Lower lobe of right lung (tissue), 2 donors: ENCODE data around the gene FNDC1. TPM values are rescaled to one million over a fixed set of nuclear protein-coding genes. Genes with fewer than 3 reads are reported as not detected.

Source experiments
- ATAC-seq, 2 donors: fragments of 200-7000 bp; cut with Tn5 transposase; one replicate each; pipeline ENCODE4 v1.9.1; 2020 to 2022; ENCODE audit warnings: mild to moderate bottlenecking in 2 of 2, moderate library complexity in 2 of 2
- DNase-seq: peaks from one replicate; pipeline ENCODE4 v3.0.0-alpha.2; 2020
- H3K27ac ChIP-seq: fragments of 200-600 bp; one replicate; pipeline ENCODE4 v1.8.0; 2022
- H3K27me3 ChIP-seq: fragments of 200-600 bp; one replicate; pipeline ENCODE4 v1.8.0; 2022; ENCODE audit warnings: low read depth
- H3K36me3 ChIP-seq: fragments of 200-600 bp; one replicate; pipeline ENCODE4 v1.8.0; 2022; ENCODE audit warnings: mild to moderate bottlenecking
- H3K4me1 ChIP-seq: fragments of 200-600 bp; one replicate; pipeline ENCODE4 v1.8.0; 2022
- H3K4me3 ChIP-seq: fragments of 200-600 bp; one replicate; pipeline ENCODE4 v1.8.0; 2022; ENCODE audit warnings: mild to moderate bottlenecking
- H3K9me3 ChIP-seq: fragments of 200-600 bp; one replicate; pipeline ENCODE4 v1.8.0; 2022
- CTCF ChIP-seq: fragments of 200-600 bp; IDR thresholded peaks from one replicate; pipeline ENCODE4 v1.8.0; 2022; ENCODE audit warnings: antibody characterized with exemption, mild to moderate bottlenecking
- intact Hi-C: fragments of 100-400 bp; cut with DNase I; formaldehyde crosslinking; loops from one replicate; pipeline ENCODE4 v1.11.0; 2022
- total RNA-seq: library from RNA; stranded (reverse); fragmentation: NEBNext Ultra II Directional; extraction: Animal tissue kit (Norgen Biotek cat#: 25700); gene quantifications from one replicate; pipeline ENCODE4 v1.2.1, GENCODE V29; 2021
- donor health status: DM: no; HTN: yes; CAD: no; lungs with severe emphysema.

The FNDC1 gene
- total RNA-seq, 1 donor from 2014 or later = 0.44 TPM

- Histone ChIP-seq H3K4me1 (no peaks in the 10 kb centered on the region), H3K4me3 (no peak overlapping the region), H3K27me3 (no peaks in the 10 kb centered on the region), H3K27ac (no peak overlapping the region), H3K9me3 (no peaks in the 10 kb centered on the region), H3K36me3 (no peaks in the 10 kb centered on the region)
- ATAC-seq (no peak), DNase-seq (no peak)
- intact Hi-C loops = no loop called here
- no peak for TF ChIP-seq CTCF
These were observed 24.7 kb downstream of the FNDC1 start for GRCh38 chr6:159193923-159194322.

DNA sequence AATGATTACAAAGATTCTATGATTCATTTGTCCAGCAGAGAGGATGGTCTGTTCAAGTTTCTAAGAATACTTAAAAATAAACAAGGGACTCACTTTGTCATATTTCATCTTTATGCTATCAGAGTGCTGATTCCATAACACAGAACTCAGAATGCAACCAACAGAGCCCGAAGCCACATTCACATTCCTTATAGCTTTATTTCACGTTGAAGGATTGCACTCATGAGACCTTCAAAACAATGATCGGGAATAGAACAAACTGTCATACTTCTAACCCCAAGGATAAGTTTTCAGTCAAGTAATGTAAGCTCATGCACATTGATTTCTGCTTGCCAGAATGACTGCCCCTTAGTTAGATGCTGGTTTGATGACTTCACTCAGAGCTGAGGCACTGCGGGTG lies 25.2 kb downstream of the FNDC1 start:
- DNase-seq (no peak), ATAC-seq (no peak)
- Histone ChIP-seq H3K4me1 (no peaks in the 10 kb centered on the region), H3K4me3 (no peak overlapping the region), H3K27me3 (no peaks in the 10 kb centered on the region), H3K9me3 (no peaks in the 10 kb centered on the region), H3K36me3 (no peaks in the 10 kb centered on the region), H3K27ac (no peak overlapping the region)
- intact Hi-C loops = no loop called here
- no peak for TF ChIP-seq CTCF

- no peak overlapping the region for H3K27ac ChIP-seq
- no peaks in the 10 kb centered on the region for H3K27me3 ChIP-seq
- ATAC-seq (no peak), DNase-seq (no peak)
- H3K4me1 ChIP-seq = no peaks in the 10 kb centered on the region
- no peak for TF ChIP-seq CTCF
- no peaks in the 10 kb centered on the region for H3K36me3 ChIP-seq
- H3K4me3 ChIP-seq = no peak overlapping the region
- H3K9me3 ChIP-seq = no peaks in the 10 kb centered on the region
- intact Hi-C loops = no loop called here
These were observed 27.3 kb downstream of the FNDC1 start for GRCh38 chr6:159196430-159196975.

- ATAC-seq (no peak), DNase-seq (no peak)
- H3K9me3 ChIP-seq = no peaks in the 10 kb centered on the region
- TF ChIP-seq CTCF = no peak
- no peak overlapping the region for H3K4me3 ChIP-seq
- no peak overlapping the region for H3K27ac ChIP-seq
- no peaks in the 10 kb centered on the region for H3K4me1 ChIP-seq
- H3K36me3 ChIP-seq = no peaks in the 10 kb centered on the region
- intact Hi-C loops = no loop called here
- H3K27me3 ChIP-seq = no peaks in the 10 kb centered on the region
These were observed 28.1 kb downstream of the FNDC1 start for GRCh38 chr6:159197251-159197650.

DNA sequence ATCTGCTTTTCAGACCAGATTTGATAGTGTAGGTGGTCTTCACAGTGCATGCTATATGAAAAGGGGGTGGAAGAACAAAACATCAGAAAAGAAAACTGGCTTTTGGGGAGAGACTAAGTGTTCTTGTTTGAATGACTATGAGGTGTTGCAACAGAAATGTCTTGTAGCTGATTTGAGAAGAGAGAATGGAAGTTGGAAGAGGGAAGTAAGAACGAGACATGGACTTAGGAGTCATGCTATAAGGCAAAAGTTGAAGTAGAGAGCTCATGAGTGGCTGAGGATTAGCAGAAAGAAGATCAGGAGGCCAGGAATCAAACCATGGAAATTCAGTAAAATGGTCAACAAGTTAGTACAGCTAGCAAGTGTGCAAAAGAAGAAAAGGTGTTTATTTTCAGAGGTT lies 32.1 kb downstream of the FNDC1 start:
- Histone ChIP-seq H3K9me3 (no peaks in the 10 kb centered on the region), H3K4me3 (no peak overlapping the region), H3K27me3 (no peaks in the 10 kb centered on the region), H3K4me1 (no peaks in the 10 kb centered on the region), H3K27ac (no peak overlapping the region), H3K36me3 (no peaks in the 10 kb centered on the region)
- intact Hi-C loops = no loop called here
- no peak for DNase-seq
- no peak for TF ChIP-seq CTCF
- no peak for ATAC-seq
